Stimulated activated naive CD4-positive, alpha-beta T cell (primary cell): ENCODE measurements around the gene RAD51B.

ENCODE experiments used
- DNase-seq, 6 experiments: peaks; one replicate each; lab custom pipeline; 2025; lab: John Stamatoyannopoulos, UW

RAD51B gene

DNA sequence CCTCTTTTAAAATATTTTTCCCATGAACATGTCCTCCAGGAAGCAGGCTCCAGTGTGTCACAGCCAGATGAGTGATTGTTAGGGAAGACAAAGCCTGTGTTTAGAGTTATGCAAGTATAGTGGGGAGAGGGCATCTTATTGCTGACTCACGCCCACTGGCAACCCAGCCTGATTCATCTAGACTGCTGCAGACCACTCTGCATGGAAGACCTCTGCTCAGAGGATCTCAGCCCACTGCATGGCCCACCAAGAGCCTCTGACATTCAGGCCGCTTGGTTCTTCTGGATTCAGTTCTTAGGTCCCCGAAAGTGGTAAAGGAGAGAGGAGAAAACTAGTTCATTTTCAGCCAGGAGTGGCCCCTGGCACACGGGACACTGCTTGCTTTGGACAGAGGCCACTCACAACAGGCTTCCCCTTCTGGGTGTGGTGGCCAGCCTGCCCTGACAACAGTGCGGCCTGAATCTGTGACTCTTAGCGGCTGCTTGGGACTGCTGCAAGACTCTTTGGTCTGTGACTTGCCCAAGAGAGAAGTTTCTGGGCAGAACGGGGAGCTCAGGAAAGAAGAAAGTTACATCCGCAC is 707.0 kb downstream of the RAD51B start:
- no peak for DNase-seq

DNA sequence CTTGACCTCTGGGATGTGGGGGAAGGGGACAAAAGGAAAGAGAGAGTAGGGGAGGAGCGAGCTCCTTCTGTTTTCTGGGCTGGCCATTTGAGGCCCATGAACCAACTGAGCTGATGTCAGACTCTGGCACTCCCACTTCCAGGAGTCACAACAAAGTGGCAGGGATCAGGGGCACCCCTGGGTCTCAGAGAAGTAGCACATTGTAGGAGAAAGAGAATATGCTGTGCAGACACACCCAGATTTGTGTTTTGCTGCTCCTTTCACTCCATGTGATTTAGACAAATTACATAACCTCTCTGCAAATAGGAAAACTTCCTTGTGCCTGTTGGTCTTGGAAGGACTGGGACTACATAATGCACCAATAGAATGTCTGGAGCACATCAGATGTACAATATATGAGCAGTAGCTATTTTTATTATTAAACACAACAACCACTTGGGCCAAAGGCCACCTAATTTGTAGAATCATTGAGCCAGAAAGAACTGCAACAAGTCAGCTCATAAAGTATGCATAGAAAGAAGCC is 707.8 kb downstream of the RAD51B start:
- no peak for DNase-seq

DNA sequence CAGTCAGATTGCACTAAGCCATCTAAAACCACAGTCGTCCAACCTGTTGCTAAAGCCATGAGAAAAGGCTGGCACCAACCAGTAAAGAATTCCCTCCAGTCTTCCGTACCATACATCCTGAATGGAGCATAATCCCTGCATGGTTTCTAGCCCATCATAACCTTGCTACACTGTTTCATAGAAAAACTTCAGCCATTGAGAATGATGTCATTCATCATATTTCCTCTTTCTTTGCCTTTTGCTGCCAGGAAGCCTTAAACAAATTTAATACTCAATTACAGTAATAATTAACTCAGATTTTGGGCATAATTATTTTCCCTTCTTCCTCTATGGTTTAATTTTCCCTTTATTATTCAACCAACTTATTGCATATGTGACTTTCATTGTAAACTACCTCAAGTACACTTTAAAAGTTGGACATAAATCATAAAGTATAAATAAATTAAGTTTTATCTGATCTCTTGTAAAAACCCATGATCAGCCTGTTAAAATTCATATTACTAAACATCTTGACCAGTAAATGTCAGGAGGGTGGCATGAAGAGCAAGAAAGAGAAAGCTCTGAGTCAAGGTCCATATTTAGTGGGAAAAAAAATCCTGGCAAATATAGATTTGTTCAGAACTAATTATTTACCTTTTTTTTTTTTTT is 708.6 kb downstream of the RAD51B start:
- DNase-seq: no peak

DNA sequence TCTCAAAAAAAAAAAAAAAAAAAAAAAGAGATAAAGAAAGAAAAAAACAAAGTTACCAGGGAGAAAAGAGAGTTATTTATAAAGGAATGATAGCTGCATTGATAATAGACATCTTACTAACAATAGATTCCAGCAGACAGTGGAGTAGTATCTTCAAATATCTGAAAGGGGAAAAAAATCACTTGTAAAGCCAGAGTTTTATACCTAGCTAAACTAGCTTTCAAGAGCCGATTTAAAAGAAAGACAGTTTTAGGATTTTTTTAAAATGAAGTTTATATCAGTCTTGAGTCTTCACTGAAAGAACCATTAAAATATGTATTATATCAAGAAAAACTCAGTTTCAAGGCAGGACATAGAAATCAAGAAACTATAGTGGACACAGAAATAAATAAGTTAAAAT is 710.9 kb downstream of the RAD51B start:
- no peak for DNase-seq

DNA sequence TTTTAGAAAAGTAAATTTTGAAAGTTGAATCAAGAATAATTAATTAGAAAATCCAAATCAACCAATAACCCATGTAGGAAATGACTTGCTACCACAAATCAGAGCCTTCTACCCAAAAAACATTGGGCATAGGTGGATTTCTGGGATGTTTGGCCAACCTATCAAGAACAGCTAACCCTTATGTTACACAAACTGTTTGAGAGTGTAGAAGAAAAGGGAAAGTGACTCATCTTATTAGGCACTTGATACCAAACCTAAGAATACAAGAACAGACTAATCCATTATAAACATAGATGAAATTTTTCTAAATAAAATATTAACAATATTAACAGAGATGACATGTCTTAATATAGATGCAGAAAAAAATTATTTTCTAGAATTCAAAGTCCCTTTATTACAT is 712.9 kb downstream of the RAD51B start:
- DNase-seq: no peak

DNA sequence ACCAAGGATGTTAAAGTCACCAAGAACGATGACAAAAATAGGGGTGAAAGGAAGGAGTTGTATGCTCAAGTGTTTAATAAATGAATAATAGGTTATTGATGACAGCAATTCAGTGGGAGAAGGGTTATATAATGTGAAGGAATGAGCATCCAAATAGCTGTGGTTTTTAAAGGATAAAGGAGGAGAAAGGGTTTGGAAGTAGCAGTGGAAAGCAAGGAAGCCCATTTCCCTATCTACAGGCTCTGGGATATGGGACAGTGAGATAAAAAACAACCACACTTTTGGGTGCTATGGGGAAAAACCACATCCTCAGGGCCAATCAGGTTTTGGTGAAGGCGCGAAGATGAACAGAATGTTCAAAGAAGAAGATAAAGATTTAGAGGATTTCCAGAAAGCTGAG is 714.7 kb downstream of the RAD51B start:
- DNase-seq: no peak

DNA sequence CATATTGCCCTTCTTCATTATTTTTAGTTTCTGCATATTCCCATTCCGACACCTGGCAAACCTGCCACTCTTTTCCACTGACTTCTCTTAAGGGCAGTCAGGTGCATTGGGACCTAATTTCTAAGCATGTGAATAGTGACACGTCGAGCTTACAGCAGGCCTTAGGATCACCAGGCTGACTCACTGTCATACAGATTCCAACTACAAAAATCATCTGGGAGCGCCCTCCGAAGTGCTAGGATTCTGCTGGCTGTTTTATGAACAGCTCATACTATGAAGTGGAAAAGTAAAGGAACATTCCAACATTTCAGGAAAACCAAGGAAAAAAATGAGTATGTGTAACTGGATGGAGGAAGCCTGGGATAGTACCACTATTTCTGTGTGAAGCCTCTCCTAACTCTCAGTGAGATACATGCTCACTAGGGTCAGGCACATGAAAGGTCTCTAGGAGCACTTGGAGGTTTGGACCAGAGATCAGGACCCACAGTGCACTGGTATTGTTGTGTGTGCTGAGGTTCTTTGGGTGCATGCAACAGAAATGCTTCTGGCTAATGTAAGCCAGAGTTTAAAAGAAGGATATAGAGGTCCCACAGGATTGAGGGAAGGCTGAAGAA is 715.9 kb downstream of the RAD51B start:
- no peak for DNase-seq

DNA sequence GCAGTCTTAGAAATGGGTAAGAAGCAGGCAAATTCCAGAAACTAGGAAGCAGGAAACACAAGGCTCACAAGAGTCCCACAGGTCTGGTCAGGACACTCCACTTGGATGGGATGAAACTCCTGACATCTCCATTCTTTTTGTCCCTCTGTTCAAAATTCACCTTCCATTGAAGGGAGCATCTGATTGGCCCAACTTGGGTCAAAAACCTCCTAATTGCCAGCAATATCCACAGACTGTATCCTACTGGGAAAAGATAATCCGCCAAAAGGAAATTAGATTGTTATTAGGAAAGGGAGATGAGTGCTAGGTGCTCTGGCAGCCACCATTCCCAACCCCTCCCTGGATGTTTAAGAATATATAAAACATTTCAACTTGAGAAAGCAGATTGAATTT is 716.4 kb downstream of the RAD51B start:
- no peak for DNase-seq

DNA sequence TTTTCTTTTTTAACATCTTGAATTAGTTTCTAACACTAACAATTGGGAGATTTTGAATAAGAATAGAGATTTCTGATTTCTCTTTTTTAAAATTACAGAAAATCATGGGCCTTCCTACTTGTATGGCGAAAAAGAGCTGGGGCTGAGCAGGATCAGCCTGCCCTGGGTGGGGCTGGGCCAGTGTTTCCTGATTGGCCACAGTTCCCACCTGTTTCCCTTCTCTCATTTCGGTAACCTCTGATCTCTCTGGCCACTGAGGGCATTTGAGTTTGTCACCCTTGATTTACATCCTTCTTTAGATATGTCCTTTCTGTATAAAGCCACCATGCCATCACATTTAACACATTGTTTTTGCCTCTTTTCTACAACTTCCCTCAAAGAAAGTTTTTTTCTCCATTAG is 719.1 kb downstream of the RAD51B start:
- no peak for DNase-seq

DNA sequence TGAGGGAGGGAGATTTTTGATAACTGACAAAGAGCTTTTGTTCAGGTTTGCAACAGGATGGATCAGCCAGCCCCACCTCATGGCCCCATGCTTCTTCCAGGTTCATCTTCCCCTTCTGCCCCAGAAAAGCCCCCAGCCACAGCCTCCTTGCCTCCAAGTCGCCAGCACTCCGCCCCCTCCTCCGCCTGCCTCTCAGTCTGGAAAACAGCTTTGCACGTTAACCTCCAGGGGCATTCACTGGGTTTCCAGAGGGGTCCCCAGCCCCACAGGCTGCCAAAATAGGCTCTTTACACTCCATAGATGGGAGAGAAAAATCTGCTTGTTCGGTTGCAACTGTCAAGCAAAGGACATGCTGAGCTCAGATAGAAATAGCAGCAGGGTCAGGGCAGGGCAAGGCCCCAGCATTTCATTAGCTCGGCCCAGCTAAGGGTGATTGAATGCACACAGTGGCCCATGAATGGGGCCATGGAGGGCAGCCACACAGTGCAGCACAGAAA is 719.7 kb downstream of the RAD51B start:
- no peak for DNase-seq

DNA sequence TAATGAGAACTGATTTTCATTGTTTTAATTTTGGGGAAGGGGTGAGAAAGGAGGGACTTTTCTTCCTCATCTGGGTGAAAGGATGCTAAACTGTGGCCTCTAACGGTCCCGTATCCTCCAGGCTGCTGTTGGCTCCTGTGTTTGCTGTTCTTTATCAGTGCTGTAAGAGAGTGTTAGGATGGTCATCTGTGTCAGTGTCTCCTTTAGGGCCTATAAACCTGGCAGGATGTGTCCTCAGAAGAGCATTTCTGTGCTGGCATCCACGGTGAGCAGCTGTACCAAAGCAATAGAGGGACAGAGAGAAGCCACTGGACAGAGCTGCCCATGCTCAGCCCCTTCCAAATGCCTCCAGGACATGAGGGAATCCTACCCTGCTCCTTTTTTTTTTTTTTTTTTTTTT is 720.2 kb downstream of the RAD51B start:
- DNase-seq: no peak

DNA sequence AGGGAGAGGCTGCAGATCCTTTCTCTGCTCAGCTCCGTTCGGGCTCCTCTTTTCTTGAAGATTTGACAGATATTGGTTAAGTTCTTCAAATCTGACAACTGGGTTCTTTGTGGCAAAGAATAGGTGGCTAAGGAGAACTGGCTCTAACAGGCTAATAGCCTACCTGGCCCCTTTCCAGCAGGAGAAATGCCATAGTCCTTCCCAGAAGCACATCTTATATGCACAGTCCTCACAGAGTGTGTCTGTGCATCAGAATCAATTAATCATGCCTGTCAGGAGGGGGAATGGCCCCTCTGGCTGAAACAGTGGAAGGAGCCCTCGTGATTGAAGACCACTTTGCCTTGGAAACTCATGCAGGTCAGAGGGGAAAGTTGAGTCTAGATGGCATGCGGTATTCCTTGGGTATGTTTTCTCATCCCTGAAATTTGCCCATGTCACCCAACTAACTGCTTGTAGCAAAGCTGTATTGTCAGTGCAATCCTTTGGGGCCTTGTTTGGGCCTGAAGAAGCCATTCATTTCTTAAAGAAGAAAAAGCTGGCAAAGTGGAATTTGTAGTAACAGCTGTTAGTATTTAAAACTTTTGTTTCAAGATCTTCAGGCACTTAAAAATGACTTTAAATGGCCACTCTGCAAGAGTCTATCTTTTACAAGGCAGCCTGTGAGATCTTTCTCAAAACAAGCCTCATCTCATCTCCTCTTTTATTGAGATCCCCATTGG is 721.8 kb downstream of the RAD51B start:
- no peak for DNase-seq

DNA sequence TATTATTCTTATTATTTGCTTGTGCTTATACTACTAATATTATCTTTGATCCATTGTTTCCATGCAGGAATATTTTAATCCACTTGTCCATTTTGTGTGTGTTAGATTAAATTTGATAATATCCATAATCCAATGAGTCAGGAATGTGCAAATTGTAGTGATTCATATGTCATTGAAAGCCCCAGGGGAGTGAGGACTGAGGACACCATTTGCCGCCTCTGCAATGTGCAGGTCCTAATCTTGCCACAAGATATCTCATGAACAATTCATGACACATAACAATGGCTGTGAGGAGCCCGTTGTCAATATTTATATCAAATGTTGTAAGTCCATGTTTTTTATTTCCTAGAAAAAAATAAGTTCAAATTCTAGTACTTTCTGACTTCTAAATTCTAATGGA is 722.8 kb downstream of the RAD51B start:
- no peak for DNase-seq

DNA sequence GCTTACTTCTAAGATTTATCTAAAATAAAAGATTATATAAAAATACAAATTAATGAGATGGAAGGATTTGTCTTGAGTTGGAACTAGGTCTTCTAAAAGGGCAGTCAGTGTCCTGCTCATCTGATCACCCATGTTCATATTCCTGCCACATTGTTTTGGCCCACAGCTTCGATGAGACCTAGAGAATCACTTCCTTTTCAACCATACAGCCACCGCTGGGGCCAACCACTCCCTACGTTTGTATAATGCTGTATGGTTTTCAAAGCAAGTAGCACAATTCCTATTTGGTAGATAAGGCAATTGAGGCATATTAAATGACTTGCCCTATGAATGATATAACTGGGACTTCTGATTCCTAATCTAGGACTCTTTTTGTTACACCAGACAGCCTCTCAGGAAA is 723.9 kb downstream of the RAD51B start:
- DNase-seq: no peak

DNA sequence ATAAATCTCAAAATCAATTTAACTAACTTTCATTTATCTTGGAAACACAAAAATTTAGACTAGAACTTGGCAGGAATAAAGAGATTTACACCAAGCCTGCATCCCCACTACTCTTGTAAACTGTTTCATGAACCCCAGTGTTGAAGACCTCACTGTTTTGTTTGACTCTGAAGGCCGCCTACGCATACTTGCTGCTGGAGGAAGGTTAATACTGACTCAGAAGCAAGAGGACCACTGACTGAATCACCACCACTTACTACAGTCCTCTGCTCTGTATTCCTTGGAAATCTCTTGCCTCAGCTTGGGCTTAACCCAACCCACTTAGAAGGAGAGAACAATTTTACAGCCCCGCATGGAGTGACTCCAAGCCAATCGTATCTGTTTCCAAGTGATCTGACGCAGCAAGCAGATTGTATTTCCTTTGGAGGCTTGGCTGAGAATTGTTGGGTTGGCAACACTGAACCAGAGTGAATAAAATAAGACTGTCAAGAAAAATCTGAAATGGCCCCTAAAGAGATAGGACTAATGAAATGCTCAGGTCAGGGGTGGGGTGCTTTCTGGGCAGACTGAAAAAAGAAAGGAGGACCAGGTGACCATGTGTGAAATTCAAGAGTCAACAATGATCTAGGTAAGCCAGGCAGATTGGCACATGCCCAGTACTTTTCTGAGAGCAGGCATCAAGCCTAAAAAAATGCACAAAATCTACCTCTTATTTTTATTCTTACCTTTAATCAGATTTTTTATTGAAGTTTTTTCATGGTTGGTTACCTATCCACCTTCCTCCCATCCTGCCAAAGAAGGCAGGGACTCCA is 724.7 kb downstream of the RAD51B start:
- no peak for DNase-seq

DNA sequence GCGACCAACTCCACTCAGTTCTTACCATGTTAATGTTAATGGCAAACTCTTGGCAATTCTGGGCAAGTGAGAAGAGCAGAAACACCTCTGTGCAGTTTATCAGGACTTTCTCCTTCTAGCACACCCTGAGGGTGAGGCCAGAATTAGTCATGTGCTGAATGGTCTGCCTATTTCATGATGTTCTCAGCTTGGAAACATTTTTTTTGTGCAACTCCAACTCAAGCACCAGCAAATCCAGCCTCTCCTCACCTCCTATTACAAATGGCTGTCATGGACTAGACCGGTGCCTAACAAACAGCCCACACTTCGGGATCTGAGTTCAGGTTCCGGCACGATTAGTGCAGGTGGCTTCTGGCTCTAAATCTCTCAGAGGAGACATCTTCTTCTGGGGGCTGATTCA is 727.3 kb downstream of the RAD51B start:
- no peak for DNase-seq

DNA sequence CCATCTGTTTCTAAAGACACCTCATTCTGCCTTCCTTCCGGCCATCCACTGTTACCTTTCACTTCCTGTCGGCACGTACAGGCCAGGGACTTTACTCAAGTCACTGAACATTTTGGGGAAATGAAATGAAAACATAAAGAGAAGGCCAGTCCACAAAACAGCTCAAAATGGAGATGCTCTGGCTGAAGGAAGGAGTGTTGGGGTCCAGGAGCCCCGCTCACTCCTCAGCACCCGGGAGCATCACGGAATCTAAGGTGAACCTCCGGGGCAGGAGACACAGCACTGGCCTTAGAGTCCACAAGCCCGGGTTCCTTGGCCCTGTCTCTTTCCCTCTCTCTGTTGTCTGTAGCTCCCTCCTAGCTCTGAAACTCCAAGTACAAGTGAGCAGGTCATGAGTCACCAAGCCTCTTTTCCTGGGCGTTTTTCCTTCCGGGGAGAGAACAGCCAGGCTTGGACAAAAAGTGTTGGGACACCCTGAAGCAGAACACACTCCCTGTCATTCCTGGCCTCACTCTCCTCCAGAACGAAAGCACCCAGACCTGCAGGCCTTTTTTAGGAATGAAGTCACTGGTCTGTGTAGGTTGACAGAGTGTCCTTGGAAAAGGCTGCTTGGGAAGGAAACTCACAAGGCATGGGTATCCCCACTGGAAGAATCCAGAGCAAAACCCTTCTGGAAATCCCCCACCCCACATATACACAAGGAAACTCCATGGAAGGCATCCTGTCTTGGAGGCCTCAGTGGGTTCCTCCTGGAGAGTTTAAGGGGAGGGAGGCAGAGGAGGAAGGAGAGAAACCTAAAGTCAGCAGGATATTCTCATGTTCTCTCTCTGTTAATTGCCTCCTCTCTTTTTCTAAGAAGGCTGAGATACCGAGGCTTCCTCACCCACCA is 728.0 kb downstream of the RAD51B start:
- DNase-seq: no peak

DNA sequence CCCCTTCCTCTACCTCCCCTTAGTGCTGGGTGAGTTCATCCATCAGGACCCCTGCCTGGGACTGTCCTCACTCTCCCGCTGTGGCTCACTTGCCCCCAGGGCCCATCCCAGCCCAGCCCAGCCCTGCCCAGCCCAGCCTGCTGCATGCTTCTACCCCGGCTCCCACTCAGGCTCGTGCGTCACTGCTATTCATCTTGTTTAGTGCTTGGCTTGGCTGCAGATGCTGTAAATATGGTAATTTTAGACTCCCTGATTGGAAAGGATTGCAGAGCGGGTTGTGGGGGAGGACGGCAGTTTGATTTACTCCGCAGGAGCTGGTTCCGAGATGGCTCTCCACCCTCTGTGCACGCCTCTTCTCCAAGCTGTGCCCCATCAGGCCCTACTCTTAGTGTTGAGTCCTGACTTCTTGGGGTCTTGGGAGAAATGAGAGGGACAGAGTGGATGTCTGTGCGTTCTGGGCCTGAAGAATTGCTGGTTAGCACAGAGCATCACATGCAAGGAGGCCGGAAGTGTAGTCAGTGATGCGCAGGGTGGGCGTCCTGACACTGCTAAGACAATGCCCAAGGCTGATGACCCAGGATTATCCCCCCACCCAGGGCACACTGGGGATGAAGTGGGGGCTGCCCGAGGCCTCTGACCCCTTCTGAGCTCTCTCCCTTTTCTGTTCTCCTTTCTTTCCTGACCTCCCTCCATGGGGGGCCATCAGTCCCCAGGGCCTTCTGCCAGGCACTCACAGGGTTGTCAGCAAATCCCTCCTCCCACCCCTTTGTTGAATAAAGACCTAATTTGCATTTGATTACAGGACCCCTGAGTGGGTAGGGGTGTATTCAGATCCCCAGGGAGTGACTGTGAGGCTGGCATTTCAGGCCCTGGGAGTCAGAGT is 728.9 kb downstream of the RAD51B start:
- no peak for DNase-seq

DNA sequence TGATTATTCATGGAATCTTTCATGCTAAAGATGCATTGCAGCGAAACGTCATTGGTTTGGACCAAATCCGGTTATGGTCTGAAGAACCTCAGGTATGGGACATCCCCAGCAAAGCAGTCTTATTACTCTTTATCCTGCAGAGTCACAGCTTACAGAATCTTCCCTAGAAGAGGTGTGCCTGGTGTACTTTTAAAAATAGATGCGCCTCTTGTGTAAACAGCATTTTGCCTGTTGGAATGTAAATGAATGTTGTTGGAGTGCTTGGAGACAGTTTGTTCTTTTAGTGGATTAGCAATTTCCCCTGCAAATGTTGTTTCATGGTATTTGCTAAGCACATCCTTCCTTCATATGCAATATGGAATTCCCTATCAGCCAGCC is 730.7 kb downstream of the RAD51B start:
- no peak for DNase-seq
